Measurements from ENCODE around the gene SNAPIN.
"Not testable (repeated sequence)": the region's sequence is repeated elsewhere in the genome, so short reads cannot be mapped to it uniquely, and the experiment has no call there.

SNAPIN gene

GRCh38 chr1:153670257-153670858 is 11.9 kb downstream of the SNAPIN start:
- H3K36me3 ChIP-seq (ENCODE audit: insufficient read depth, low read length): peaks cover 40% of the 10 kb centered on the region
- peaks cover 53% of the 10 kb centered on the region for H4K20me1 ChIP-seq (ENCODE audit: insufficient read depth, low read length, poor library complexity, severe bottlenecking)
- TF ChIP-seq EZH2phosphoT487 (IDR thresholded peaks at IDR 0.05; ENCODE audit: borderline replicate concordance): no peak
- TF ChIP-seq CTCF (conservative IDR thresholded peaks at IDR 0.05; ENCODE audit: low read length): no peak
- H3K4me1 ChIP-seq (ENCODE audit: insufficient read depth, low read length, poor library complexity, severe bottlenecking): peaks cover 35% of the 10 kb centered on the region
- H3K4me3 ChIP-seq (ENCODE audit: low read length, poor library complexity, severe bottlenecking): peak overlapping the region; percentile 99
- H3K9me2 ChIP-seq (replicated peaks; ENCODE audit: low read depth, low read length): no peaks in the 10 kb centered on the region
- peaks cover 8% of the 10 kb centered on the region for H3K27me3 ChIP-seq (ENCODE audit: insufficient read depth, low read length, poor library complexity, severe bottlenecking)
- peak overlapping the region; percentile 48; the same call in 1 of the 2 replicates for H2AFZ ChIP-seq (ENCODE audit: low read length)
- H3K9ac ChIP-seq (ENCODE audit: low read depth, low read length, poor library complexity, severe bottlenecking): peak overlapping the region; percentile 100
- H3K9me3 ChIP-seq (ENCODE audit: insufficient read depth, low read depth, low read length): no peaks in the 10 kb centered on the region
- H3F3A ChIP-seq (ENCODE audit: low read depth): peaks cover 9% of the 10 kb centered on the region
- H3K4me2 ChIP-seq (ENCODE audit: low read depth, low read length, poor library complexity, severe bottlenecking): peak overlapping the region; percentile 100
- peaks cover 55% of the 10 kb centered on the region for H3K79me2 ChIP-seq (ENCODE audit: insufficient read depth, low read length)

DNA sequence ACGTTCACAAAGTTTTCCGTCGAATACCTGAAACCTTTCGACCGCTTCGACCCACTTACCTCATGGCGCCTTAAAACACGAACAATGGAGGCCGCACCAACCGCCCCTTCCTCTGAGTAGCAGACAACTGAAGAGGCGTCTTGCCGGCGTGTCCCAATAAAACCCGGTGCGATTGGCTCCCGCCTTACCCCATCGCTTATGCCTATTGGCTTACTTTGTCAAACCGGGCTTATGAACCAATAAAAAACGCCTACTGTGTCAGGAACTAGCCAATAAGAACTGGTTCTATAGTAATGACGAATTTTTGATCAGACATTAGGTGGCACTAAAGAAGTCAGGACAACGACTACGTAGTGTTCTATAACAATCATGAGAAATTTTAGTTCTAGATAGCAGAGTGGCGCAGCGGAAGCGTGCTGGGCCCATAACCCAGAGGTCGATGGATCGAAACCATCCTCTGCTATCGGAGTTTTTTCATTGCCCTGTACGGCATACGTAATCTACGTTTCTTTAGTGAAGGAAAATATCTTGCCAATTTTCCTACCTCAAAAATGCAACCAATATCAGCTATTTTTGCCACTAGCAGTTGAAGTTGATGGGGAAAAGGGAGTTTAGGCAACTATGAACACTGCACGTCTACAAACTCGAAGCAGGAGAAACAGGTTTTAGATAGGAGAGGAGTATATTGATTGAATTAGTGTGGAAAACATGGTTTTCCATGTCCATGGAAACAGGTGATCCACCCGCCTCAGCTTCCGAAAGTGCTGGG is 12.5 kb downstream of the SNAPIN start, which contains the start of gene ILF2:
Gene ILF2, minus strand, starts transcription at position 135 of the 769 bp plus-strand sequence. Its CDS starts 71 bp downstream, at position 64.
- no peaks in the 10 kb centered on the region for H3K9me3 ChIP-seq (ENCODE audit: insufficient read depth, low read depth, low read length)
- peak within 1 kb of the TSS; percentile 99 for H3K4me3 ChIP-seq (ENCODE audit: low read length, poor library complexity, severe bottlenecking)
- H3K4me1 ChIP-seq (ENCODE audit: insufficient read depth, low read length, poor library complexity, severe bottlenecking): peaks cover 34% of the 10 kb centered on the region
- peak within 1 kb of the TSS; percentile 100 for H3K9ac ChIP-seq (ENCODE audit: low read depth, low read length, poor library complexity, severe bottlenecking)
- no peaks in the 10 kb centered on the region for H3K9me2 ChIP-seq (replicated peaks; ENCODE audit: low read depth, low read length)
- peak within 1 kb of the TSS; percentile 100 for H2AFZ ChIP-seq (ENCODE audit: low read length)
- peaks cover 46% of the 10 kb centered on the region for H4K20me1 ChIP-seq (ENCODE audit: insufficient read depth, low read length, poor library complexity, severe bottlenecking)
- H3K36me3 ChIP-seq (ENCODE audit: insufficient read depth, low read length): peaks cover 33% of the 10 kb centered on the region
- TF ChIP-seq EZH2phosphoT487 (IDR thresholded peaks at IDR 0.05; ENCODE audit: borderline replicate concordance) (no peak), CTCF (conservative IDR thresholded peaks at IDR 0.05; ENCODE audit: low read length) (peak; percentile 37; the same call in 1 of the 2 replicates)
- peaks cover 9% of the 10 kb centered on the region for H3F3A ChIP-seq (ENCODE audit: low read depth)
- peaks cover 8% of the 10 kb centered on the region for H3K27me3 ChIP-seq (ENCODE audit: insufficient read depth, low read length, poor library complexity, severe bottlenecking)
- peaks cover 48% of the 10 kb centered on the region for H3K79me2 ChIP-seq (ENCODE audit: insufficient read depth, low read length)
- peak within 1 kb of the TSS; percentile 100 for H3K4me2 ChIP-seq (ENCODE audit: low read depth, low read length, poor library complexity, severe bottlenecking)

DNA sequence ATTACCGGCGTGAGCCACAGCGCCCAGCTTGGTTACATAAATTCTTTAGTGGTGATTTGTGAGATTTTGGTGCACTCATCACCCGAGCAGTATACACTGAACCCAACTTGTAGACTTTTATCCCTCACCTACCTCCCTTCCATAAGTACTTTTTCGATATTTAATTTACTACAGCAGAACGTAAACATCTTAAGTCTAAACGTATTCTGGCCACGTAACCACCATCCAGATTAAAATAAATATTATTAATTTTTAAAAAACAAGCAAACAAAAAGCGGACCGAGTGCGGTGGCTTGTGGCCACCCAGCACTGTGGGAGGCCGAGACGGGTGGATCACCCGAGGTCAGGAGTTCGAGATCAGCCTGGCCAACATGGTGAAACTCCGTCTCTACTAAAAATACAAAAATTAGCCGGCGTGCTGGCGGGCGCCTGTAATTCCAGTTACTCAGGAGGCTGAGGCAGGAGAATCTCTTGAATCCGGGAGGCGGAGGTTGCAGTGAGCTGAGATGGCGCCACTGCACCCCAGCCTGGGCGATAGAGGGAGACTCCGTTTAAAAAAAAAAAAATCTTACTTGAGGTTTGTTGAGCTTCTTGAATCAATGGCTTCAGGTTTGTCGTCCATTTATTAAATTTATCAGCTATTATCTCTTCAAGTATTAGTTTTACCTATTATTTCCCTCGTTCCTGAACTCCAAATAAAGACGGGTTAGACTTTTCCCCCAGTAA is 13.3 kb downstream of the SNAPIN start:
- not testable (repeated sequence) for H3K9me2 ChIP-seq (replicated peaks; ENCODE audit: low read depth, low read length); H3F3A ChIP-seq (ENCODE audit: low read depth); H3K27me3 ChIP-seq (ENCODE audit: insufficient read depth, low read length, poor library complexity, severe bottlenecking); H3K9me3 ChIP-seq (ENCODE audit: insufficient read depth, low read depth, low read length)
- Histone ChIP-seq H3K36me3 (ENCODE audit: insufficient read depth, low read length) (peaks cover 26% of the 10 kb centered on the region), H4K20me1 (ENCODE audit: insufficient read depth, low read length, poor library complexity, severe bottlenecking) (peaks cover 39% of the 10 kb centered on the region), H3K9ac (ENCODE audit: low read depth, low read length, poor library complexity, severe bottlenecking) (peak overlapping the region; percentile 70), H3K79me2 (ENCODE audit: insufficient read depth, low read length) (peaks cover 40% of the 10 kb centered on the region), H2AFZ (ENCODE audit: low read length) (peak overlapping the region; percentile 100), H3K4me1 (ENCODE audit: insufficient read depth, low read length, poor library complexity, severe bottlenecking) (peaks cover 30% of the 10 kb centered on the region), H3K4me3 (ENCODE audit: low read length, poor library complexity, severe bottlenecking) (peak overlapping the region; percentile 75), H3K4me2 (ENCODE audit: low read depth, low read length, poor library complexity, severe bottlenecking) (peak overlapping the region; percentile 64)

Data from Loucy (cell line).